HG03097 (cell line): ENCODE results near the gene DROSHA.

Source experiments
- ATAC-seq: cut with Tn5 transposase; IDR thresholded peaks from one replicate; pipeline ENCODE4 v1.9.1; 2021; ENCODE audit not compliant: unreplicated experiment, low FRiP score

Gene DROSHA

GRCh38 chr5:31534527-31535046 lies 2.7 kb upstream of the DROSHA start:
- no peak for ATAC-seq

DNA sequence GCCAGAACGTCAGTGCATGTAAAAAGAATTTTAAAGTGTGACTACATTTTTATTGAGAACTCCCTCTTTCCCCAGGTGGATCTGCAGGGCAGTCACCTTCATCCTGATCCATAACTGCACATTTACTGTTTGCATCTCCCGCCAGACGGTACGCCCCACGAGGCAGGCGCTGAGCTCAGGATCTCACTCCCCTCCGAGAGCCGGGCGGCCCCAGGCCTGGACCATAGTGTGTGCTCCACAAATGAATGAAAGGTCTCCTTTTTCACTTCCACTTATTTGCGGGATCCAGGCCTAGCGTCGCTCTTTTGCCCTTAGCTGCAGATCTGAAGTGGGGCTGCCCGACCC lies 378 bp downstream of the DROSHA start:
- ATAC-seq: peak; percentile 23

GRCh38 chr5:31530541-31531265 lies 1.2 kb downstream of the DROSHA start:
- no peak for ATAC-seq

DNA sequence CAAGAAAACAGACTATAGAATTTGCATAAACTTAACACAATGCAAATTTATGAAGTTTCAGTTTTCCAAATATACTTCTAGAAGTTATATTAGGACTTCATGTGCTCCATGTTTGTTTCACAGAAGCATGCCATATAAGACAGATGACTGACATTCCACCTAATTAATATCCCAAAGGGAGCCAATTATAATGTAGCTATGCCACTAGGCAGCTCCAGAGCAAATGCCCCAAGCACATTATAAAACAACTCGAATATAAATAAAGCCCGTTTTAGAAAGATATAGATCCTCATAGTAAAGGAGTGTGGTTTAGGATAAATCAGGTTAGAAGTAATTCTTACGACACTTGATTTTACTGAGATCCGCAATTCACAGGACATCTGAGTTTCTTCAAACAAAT lies 8.9 kb downstream of the DROSHA start:
- ATAC-seq: no peak

DNA sequence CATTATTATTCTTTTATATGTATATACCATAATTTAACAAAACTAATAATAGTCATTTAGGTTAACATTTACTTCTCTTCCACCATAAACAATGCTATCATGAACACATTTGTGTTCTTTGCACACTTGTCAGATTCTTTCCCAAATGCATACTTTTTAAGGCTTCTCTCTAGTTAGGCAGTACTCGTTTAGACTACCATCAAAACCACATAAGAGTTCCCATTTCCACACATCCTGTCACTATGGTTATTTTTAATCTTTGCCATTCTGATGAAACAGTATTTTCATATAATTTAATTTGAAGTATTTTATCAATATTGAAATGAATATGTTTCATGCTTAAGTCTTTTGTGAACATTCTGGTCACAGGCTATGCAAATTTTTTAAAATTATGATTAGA lies 15.1 kb downstream of the DROSHA start:
- ATAC-seq: no peak

GRCh38 chr5:31511305-31511704 lies 20.6 kb downstream of the DROSHA start:
- no peak for ATAC-seq

- ATAC-seq: no peak
These were observed 27.4 kb downstream of the DROSHA start for GRCh38 chr5:31504529-31504928.

- ATAC-seq: no peak
These were observed 29.4 kb downstream of the DROSHA start for GRCh38 chr5:31502506-31502905.

- ATAC-seq: no peak
These were observed 31.6 kb downstream of the DROSHA start for GRCh38 chr5:31500256-31500655.

GRCh38 chr5:31496891-31497290 lies 35.0 kb downstream of the DROSHA start:
- ATAC-seq: no peak

- ATAC-seq: no peak
These were observed 35.6 kb downstream of the DROSHA start for GRCh38 chr5:31496301-31496700.

DNA sequence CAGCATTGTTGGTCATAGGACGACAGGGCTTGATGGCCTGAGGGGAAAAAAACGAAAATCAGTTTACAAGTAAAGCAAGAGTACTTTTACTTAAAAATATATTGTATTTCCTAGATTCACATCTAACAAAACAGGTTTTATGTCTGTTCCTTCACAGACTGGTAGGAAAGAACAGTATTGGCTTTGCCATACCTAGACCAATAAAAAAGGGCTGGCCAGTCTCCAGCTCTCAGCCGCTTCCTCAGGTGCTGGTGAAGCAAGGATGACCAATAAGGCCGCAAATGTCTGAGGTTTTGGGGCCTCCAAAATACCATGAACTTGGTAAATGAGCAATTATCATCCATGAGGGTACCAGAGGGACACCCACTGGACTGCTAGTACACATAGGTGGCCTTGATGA lies 36.6 kb downstream of the DROSHA start:
- ATAC-seq: no peak

DNA sequence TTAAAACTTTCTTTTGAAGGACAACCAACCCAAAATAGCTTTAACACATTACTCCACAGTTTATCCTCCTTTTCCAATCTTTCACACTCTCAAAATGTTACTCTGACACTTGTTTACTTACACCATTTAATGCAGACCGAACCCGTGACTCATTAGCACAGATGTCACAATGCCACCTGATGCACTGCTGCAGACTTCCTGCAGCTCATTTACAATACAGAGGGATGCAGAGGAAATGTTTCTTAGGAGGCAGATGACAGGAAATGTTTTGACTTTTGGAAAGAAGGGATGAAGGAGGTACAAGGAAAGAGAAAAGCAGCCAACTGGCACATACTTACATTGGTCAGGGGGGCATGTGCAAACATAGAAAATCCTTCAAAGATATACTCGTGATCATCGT lies 39.0 kb downstream of the DROSHA start:
- ATAC-seq: no peak

DNA sequence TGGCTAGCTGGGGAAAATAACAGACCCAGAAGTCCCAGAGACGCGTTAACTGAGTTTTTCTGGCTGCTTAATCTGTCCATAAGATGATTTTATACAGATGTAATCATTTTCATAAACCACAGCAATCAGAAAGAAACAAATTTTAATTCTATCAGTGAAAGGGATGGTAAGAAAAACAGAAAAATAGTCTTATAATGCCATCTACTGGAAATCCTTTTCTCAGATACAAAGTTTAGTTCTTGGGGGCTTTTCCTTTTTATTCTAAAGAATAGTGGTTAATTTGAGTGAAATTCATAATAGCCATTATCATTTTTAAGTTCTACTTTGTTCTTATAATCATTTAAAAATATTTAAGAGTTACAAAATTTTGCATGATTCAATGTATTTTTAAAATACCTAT lies 44.4 kb downstream of the DROSHA start:
- ATAC-seq: no peak

- ATAC-seq: no peak
These were observed 45.5 kb downstream of the DROSHA start for GRCh38 chr5:31486441-31486840.

GRCh38 chr5:31485376-31486207 lies 46.3 kb downstream of the DROSHA start:
- ATAC-seq: no peak

- ATAC-seq: no peak
These were observed 50.2 kb downstream of the DROSHA start for GRCh38 chr5:31481531-31482165.

DNA sequence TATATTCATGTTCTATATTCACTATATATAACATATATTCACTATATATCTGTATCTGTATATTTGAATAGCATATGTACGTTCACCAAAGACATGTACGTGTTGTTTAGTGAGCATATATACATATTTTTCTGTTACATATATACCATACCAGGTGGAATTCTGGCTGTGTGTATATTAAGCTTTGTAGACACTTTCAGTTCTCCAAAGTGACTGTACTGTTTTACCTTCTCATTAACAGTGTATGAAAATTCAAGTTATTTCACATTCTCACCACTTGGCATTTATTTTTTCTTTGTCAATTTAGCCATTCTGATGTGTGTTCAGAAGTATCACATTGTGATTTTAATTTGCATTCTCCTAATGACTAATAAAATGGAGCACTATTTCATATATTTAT lies 52.2 kb downstream of the DROSHA start:
- no peak for ATAC-seq

- ATAC-seq: no peak
These were observed 53.0 kb downstream of the DROSHA start for GRCh38 chr5:31478901-31479300.

GRCh38 chr5:31477971-31478370 lies 53.9 kb downstream of the DROSHA start:
- no peak for ATAC-seq

DNA sequence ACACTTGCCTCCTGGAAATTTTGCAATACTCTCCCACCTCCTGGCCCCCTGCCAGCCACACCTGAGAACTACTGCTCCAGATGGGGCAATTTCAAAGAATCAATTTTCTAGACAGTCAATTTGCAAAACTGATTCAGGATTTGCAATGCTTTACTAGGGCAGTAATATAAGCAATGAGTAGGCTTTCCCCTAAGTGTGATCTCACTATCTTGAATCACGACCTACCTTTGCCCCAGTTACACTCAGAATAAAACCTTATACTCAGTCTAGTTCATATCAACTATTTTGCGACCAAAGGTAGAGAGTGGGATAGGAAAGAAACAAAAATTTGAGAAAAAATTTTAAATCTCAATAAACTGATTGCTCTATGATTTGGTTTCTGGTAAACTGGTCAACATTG lies 54.4 kb downstream of the DROSHA start:
- no peak for ATAC-seq
